DND-41 (cell line): ENCODE measurements around the gene PRDM2.

Experiments used
- ATAC-seq: fragments of 200-7000 bp; cut with Tn5 transposase; 3 replicates; pipeline ENCODE4 v1.9.1; 2021; ENCODE audit warnings: low read depth; ENCODE audit not compliant: insufficient read depth
- DNase-seq: peaks from one replicate; pipeline ENCODE4 v3.0.0-alpha.2; 2020
- H2AFZ ChIP-seq: 2 replicates; pipeline ENCODE4 v1.6.0; 2012; ENCODE audit warnings: low read depth, low read length
- H3K27ac ChIP-seq: 2 replicates; pipeline ENCODE4 v1.5.1; 2012; ENCODE audit warnings: low read length, inconsistent platforms
- H3K27me3 ChIP-seq: fragments of 200-600 bp; sonication (generic); 2 replicates; pipeline ENCODE4 v1.6.0; 2012; ENCODE audit warnings: low read length, mild to moderate bottlenecking, inconsistent platforms; ENCODE audit not compliant: insufficient read depth, poor library complexity
- H3K36me3 ChIP-seq: 2 replicates; pipeline ENCODE4 v1.5.1; 2012; ENCODE audit warnings: low read length, inconsistent platforms; ENCODE audit not compliant: insufficient read depth
- H3K4me1 ChIP-seq: 2 replicates; pipeline ENCODE4 v1.5.1; 2012; ENCODE audit warnings: mild to moderate bottlenecking, low read length; ENCODE audit not compliant: insufficient read depth
- H3K4me2 ChIP-seq: 2 replicates; pipeline ENCODE4 v1.6.0; 2012; ENCODE audit warnings: mild to moderate bottlenecking, moderate library complexity, low read length, inconsistent platforms; ENCODE audit not compliant: insufficient read depth
- H3K4me3 ChIP-seq, 2 experiments: fragments of 200-600 bp in 1 of 2; shearing (Covaris generic) in 1 of 2; 2 replicates each; pipeline ENCODE4 v1.5.1; 2012 to 2016; ENCODE audit warnings: inconsistent platforms in 2 of 2, low read length in 2 of 2, mild to moderate bottlenecking in 2 of 2, low read depth in 1 of 2, moderate library complexity in 1 of 2
- H3K79me2 ChIP-seq: 2 replicates; pipeline ENCODE4 v1.6.0; 2012; ENCODE audit warnings: low read length, inconsistent platforms; ENCODE audit not compliant: insufficient read depth
- H3K9ac ChIP-seq: 2 replicates; pipeline ENCODE4 v1.6.0; 2012; ENCODE audit warnings: low read depth, mild to moderate bottlenecking, inconsistent platforms, low read length, moderate library complexity
- H3K9me3 ChIP-seq: 2 replicates; pipeline ENCODE4 v1.5.1; 2012; ENCODE audit warnings: low read length, moderate library complexity, mild to moderate bottlenecking, inconsistent platforms; ENCODE audit not compliant: insufficient read depth, severe bottlenecking
- H4K20me1 ChIP-seq: 2 replicates; pipeline ENCODE4 v1.6.0; 2012; ENCODE audit warnings: low read length; ENCODE audit not compliant: insufficient read depth
- EZH2 ChIP-seq: IDR thresholded peaks from 3 replicates; pipeline ENCODE4 v1.6.1; 2012; ENCODE audit warnings: borderline replicate concordance, low read depth, mild to moderate bottlenecking, moderate library complexity, low read length, inconsistent platforms; ENCODE audit not compliant: severe bottlenecking
- TF ChIP-seq, protein P1 (sequence below): IDR thresholded peaks from 2 replicates; pipeline ENCODE4 v1.5.1; 2012; ENCODE audit warnings: borderline replicate concordance, low read length, moderate library complexity, mild to moderate bottlenecking; ENCODE audit not compliant: poor library complexity, severe bottlenecking; ENCODE audit errors: extremely low read depth

The PRDM2 gene

DNA sequence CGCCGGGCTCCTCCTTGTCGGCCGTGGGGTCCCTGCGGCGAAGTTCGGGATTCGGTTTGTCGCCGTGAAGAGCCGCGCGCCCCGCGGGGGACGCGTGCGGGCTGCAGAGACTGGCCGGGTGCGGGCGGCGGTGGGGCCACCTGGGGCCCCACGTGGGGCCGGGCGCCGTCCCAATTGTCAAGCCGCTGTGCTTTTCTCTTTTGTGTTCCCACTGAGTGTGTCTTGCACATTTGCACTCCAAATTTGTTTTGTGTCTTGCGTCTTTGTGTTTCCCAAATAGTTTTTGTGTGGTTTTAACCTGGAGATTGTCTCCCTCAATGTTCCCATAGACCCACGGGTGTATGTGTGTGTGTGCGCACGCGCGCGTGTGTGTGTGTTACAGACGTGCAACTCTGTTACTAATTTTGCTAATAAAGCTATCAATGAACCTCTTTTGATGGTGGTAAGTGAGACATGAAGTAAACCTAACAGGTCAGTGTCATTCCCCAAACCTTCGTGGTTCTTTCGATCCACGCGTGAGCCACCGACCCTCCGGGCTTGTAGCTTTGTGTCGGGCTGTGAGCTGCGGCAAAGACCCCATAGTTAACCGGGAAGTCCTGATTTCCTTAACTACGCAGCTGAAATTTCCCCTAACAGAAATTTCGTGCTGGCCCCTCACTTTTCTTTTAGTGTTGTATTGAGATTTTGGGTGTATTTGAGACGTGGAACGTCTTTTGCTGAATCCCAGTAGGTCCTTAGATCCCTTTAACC is 708 bp downstream of the PRDM2 start:
- DNase-seq = no peak
- Histone ChIP-seq H2AFZ (peak overlapping the region; percentile 80), H3K9ac (peak overlapping the region; percentile 70)

DNA sequence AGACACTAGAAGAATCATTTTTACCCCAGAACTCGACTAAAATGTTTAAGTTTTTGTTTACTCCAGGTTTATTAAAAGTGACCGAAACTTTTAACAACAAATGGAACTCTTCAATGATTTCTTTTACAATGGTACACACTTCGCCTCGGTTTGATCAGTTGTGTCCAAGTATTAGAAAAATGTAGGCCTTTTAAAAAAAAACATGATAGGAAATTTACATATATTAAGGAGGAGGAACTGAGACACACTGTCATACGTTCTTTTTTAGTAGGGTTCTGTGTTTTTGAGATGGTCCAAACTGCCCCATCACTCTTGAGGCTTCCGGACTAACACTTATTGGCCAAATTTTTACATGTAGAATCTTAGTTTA is 1.3 kb downstream of the PRDM2 start:
- H3K4me1 ChIP-seq = peaks cover 22% of the 10 kb centered on the region
- no peaks in the 10 kb centered on the region for H3K27me3 ChIP-seq
- H3K79me2 ChIP-seq = peaks cover 15% of the 10 kb centered on the region; the same call in 1 of the 2 replicates
- no peak for DNase-seq
- H3K4me3 ChIP-seq = no peak overlapping the region; a peak in 1 of 4 replicates
- no peak overlapping the region for H3K27ac ChIP-seq
- H3K4me2 ChIP-seq = peak overlapping the region; percentile 76
- H3K9me3 ChIP-seq = no peaks in the 10 kb centered on the region
- H2AFZ ChIP-seq = 0 out of 2 replicates have a peak overlapping the region, but pooled peaks have one; percentile 80
- no peaks in the 10 kb centered on the region for H3K36me3 ChIP-seq
- no peaks in the 10 kb centered on the region for H4K20me1 ChIP-seq
- peak overlapping the region; percentile 70 for H3K9ac ChIP-seq
- ATAC-seq = no peak
- TF ChIP-seq EZH2 = no peak
- TF ChIP-seq, protein P1, sequence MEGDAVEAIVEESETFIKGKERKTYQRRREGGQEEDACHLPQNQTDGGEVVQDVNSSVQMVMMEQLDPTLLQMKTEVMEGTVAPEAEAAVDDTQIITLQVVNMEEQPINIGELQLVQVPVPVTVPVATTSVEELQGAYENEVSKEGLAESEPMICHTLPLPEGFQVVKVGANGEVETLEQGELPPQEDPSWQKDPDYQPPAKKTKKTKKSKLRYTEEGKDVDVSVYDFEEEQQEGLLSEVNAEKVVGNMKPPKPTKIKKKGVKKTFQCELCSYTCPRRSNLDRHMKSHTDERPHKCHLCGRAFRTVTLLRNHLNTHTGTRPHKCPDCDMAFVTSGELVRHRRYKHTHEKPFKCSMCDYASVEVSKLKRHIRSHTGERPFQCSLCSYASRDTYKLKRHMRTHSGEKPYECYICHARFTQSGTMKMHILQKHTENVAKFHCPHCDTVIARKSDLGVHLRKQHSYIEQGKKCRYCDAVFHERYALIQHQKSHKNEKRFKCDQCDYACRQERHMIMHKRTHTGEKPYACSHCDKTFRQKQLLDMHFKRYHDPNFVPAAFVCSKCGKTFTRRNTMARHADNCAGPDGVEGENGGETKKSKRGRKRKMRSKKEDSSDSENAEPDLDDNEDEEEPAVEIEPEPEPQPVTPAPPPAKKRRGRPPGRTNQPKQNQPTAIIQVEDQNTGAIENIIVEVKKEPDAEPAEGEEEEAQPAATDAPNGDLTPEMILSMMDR = no peak

More for the DNA sequence above, 708 bp downstream of the PRDM2 start:
- H3K79me2 ChIP-seq = peaks cover 15% of the 10 kb centered on the region; the same call in 1 of the 2 replicates
- H3K4me1 ChIP-seq = peaks cover 22% of the 10 kb centered on the region
- no peaks in the 10 kb centered on the region for H3K9me3 ChIP-seq
- no peak for TF ChIP-seq EZH2
- TF ChIP-seq, protein P1 = no peak
- no peaks in the 10 kb centered on the region for H4K20me1 ChIP-seq
- H3K4me3 ChIP-seq = peak overlapping the region; percentile 23 to 70; a peak in 3 of 4 replicates
- ATAC-seq = peak; percentile 56; the same call in 2 of the 3 replicates
- H3K27me3 ChIP-seq = no peaks in the 10 kb centered on the region
- no peaks in the 10 kb centered on the region for H3K36me3 ChIP-seq
- peak overlapping the region; percentile 76 for H3K4me2 ChIP-seq
- peak overlapping the region; percentile 49; the same call in 1 of the 2 replicates for H3K27ac ChIP-seq

DNA sequence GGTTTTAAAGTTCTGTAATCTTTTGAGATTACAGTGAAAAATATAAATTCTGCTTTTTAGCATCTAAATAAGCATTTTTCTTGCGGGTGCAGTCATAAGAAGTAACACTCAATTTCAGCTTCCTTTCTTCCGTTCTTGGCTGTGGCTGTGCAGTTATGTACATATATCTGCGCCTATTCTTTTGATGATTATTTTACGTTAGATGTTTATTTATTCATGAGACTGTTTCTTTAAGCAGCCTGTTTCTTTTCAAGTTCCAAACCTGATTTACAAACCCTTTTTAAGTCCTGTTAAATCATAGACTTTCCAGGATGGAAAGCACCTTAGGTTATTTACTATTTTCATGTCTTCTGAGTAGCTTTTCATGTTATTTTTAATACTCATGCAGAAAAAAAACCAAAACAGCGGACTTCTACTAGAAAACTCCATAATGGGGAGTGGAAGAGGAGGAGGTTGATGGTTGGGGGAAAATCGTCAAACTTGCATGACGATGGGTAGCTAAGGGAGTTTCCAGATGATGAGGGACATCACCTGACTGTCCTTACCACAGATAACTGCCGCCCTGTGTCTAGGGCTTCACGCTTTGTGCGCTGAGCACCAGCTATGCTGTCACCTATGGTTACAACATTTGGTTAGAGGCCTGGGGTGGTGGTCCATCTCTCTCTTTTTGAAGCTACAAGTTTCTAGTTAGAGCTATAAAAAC is 2.6 kb downstream of the PRDM2 start:
- Histone ChIP-seq H3K79me2 (peaks cover 17% of the 10 kb centered on the region; the same call in 1 of the 2 replicates), H4K20me1 (peaks cover 4% of the 10 kb centered on the region; the same call in 1 of the 2 replicates), H3K36me3 (no peaks in the 10 kb centered on the region), H2AFZ (no peak overlapping the region), H3K9ac (no peak overlapping the region), H3K27me3 (no peaks in the 10 kb centered on the region), H3K4me1 (peaks cover 22% of the 10 kb centered on the region), H3K9me3 (no peaks in the 10 kb centered on the region), H3K4me2 (no peak overlapping the region), H3K4me3 (no peak overlapping the region), H3K27ac (no peak overlapping the region)
- TF ChIP-seq, protein P1 = no peak
- no peak for TF ChIP-seq EZH2
- ATAC-seq = no peak
- no peak for DNase-seq
